HuH-7.5 (cell line): ENCODE results near the gene CPD.

ENCODE experiments used
- DNase-seq: peaks from one replicate; pipeline ENCODE4 v3.0.0; 2011; ENCODE audit warnings: low spot score

CPD gene

GRCh38 chr17:30505868-30506417, 127.2 kb downstream of the CPD start:
- no peak for DNase-seq

- DNase-seq: no peak
Observed at GRCh38 chr17:30506481-30506880, 127.8 kb downstream of the CPD start.

GRCh38 chr17:30513346-30513745, 134.6 kb downstream of the CPD start:
- no peak for DNase-seq

GRCh38 chr17:30514895-30515596, 136.3 kb downstream of the CPD start:
- no peak for DNase-seq

GRCh38 chr17:30517786-30518185, 139.1 kb downstream of the CPD start:
- DNase-seq: no peak

GRCh38 chr17:30519166-30519565, 140.4 kb downstream of the CPD start:
- no peak for DNase-seq
